GM10847 (cell line): ENCODE results near the gene MRPS24.
A peak's percentile ranks its signal among the peaks of the same experiment; 100 is the strongest.

Experiments used
- POLR2A ChIP-seq: IDR thresholded peaks from 2 replicates; pipeline ENCODE4 v1.6.1; 2011; ENCODE audit not compliant: insufficient read length; ENCODE audit errors: extremely low read depth

Gene MRPS24

GRCh38 chr7:43869006-43869866 is at the start of gene MRPS24:
TSS of gene MRPS24 (minus strand) at chr7:43869517. CDS start at chr7:43869495, 22 bp downstream.
- peak; percentile 90 for TF ChIP-seq POLR2A

GRCh38 chr7:43915907-43916306 is 46.6 kb upstream of the MRPS24 start:
- no peak for TF ChIP-seq POLR2A

GRCh38 chr7:43914795-43915194 is 45.5 kb upstream of the MRPS24 start:
- no peak for TF ChIP-seq POLR2A

GRCh38 chr7:43906331-43907010 is 37.2 kb upstream of the MRPS24 start, which contains the start of gene URGCP:
TSS of gene URGCP (minus strand) at chr7:43906596. CDS start at chr7:43906575, 21 bp downstream.
- peak; percentile 66 for TF ChIP-seq POLR2A

GRCh38 chr7:43905956-43906330 is 36.6 kb upstream of the MRPS24 start:
- no peak for TF ChIP-seq POLR2A

GRCh38 chr7:43905209-43905946 is 36.1 kb upstream of the MRPS24 start:
- no peak for TF ChIP-seq POLR2A

- no peak for TF ChIP-seq POLR2A
These were observed 35.4 kb upstream of the MRPS24 start for GRCh38 chr7:43904533-43905208.

- TF ChIP-seq POLR2A = no peak
These were observed 33.3 kb upstream of the MRPS24 start for GRCh38 chr7:43902542-43903054.

- no peak for TF ChIP-seq POLR2A
These were observed 26.6 kb upstream of the MRPS24 start for GRCh38 chr7:43895847-43896415.

GRCh38 chr7:43891069-43891955 is 22.0 kb upstream of the MRPS24 start:
- TF ChIP-seq POLR2A = no peak

- TF ChIP-seq POLR2A = no peak
These were observed 21.2 kb upstream of the MRPS24 start for GRCh38 chr7:43890468-43890867.

- TF ChIP-seq POLR2A = no peak
These were observed 20.0 kb upstream of the MRPS24 start for GRCh38 chr7:43888993-43889945.

- no peak for TF ChIP-seq POLR2A
These were observed 15.3 kb upstream of the MRPS24 start for GRCh38 chr7:43884617-43885016.

- no peak for TF ChIP-seq POLR2A
These were observed 14.9 kb upstream of the MRPS24 start for GRCh38 chr7:43884209-43884608.
